ENCODE results near the gene SMARCAL1.

DNA sequence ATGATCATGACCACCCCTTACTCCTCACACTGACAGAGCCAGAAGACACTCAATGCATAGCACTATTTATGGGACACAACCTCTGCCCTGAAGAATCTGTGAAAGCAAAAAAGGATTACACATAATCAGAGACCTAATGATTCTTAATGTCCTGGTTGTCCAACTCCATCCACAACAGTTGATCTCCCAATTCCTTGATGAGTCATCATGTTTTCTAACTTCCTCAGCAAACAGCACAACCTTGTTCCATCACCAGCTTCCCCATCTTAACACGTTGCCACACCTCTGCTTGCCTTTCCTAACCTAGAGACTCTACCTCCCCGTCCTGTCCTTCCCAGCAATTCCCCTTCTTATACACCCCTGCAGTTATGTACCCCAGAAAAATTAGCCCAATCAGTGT, 26.8 kb upstream of the SMARCAL1 start:
- TF ChIP-seq, protein P1, sequence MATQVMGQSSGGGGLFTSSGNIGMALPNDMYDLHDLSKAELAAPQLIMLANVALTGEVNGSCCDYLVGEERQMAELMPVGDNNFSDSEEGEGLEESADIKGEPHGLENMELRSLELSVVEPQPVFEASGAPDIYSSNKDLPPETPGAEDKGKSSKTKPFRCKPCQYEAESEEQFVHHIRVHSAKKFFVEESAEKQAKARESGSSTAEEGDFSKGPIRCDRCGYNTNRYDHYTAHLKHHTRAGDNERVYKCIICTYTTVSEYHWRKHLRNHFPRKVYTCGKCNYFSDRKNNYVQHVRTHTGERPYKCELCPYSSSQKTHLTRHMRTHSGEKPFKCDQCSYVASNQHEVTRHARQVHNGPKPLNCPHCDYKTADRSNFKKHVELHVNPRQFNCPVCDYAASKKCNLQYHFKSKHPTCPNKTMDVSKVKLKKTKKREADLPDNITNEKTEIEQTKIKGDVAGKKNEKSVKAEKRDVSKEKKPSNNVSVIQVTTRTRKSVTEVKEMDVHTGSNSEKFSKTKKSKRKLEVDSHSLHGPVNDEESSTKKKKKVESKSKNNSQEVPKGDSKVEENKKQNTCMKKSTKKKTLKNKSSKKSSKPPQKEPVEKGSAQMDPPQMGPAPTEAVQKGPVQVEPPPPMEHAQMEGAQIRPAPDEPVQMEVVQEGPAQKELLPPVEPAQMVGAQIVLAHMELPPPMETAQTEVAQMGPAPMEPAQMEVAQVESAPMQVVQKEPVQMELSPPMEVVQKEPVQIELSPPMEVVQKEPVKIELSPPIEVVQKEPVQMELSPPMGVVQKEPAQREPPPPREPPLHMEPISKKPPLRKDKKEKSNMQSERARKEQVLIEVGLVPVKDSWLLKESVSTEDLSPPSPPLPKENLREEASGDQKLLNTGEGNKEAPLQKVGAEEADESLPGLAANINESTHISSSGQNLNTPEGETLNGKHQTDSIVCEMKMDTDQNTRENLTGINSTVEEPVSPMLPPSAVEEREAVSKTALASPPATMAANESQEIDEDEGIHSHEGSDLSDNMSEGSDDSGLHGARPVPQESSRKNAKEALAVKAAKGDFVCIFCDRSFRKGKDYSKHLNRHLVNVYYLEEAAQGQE (IDR thresholded peaks at IDR 0.05; ENCODE audit: borderline replicate concordance in 1 of 2, low read depth in 1 of 2, low read length in 2 of 2), result no peak
- TF ChIP-seq PTBP1 (IDR thresholded peaks at IDR 0.05; ENCODE audit: low read depth, low read length, poor library complexity, severe bottlenecking) (no peak), ZNF792 (CRISPR knock-in tag; IDR thresholded peaks at IDR 0.05) (no peak), ZFP36 (IDR thresholded peaks at IDR 0.05; ENCODE audit: borderline replicate concordance, low read depth, low read length, partially characterized antibody) (no peak), EP300 (IDR thresholded peaks at IDR 0.05; ENCODE audit: low read depth in 2 of 2, low read length in 2 of 2) (no peak), EP300 (CRISPR knock-in tag; IDR thresholded peaks at IDR 0.05; ENCODE audit: borderline replicate concordance) (no peak), MED1 (CRISPR knock-in tag; IDR thresholded peaks at IDR 0.05) (no peak), CHD4 (IDR thresholded peaks at IDR 0.05; ENCODE audit: borderline replicate concordance, low read length) (no peak)
